Aorta (tissue), 5 donors: ENCODE measurements around the gene CHD5. TPM values are rescaled to one million over a fixed set of nuclear protein-coding genes. Genes with fewer than 3 reads are reported as not detected.
A peak's percentile ranks its signal among the peaks of the same experiment; 100 is the strongest.

ENCODE experiments used
- ATAC-seq: fragments of 200-7000 bp; cut with Tn5 transposase; one replicate; pipeline ENCODE4 v1.9.1; 2022; ENCODE audit warnings: moderate library complexity; ENCODE audit not compliant: low FRiP score
- DNase-seq, 2 donors: peaks; one replicate each; pipeline ENCODE4 v3.0.0-alpha.2; 2020
- H3K27ac ChIP-seq, 2 donors: one replicate each; pipeline ENCODE4 v1.5.1; 2013; ENCODE audit warnings: low read length in 2 of 2, mild to moderate bottlenecking in 2 of 2, moderate library complexity in 2 of 2, control low read depth in 1 of 2, inconsistent platforms in 1 of 2, low read depth in 1 of 2
- H3K27me3 ChIP-seq, 2 donors: one replicate each; pipeline ENCODE4 v1.6.1; 2013; ENCODE audit warnings: control low read depth in 1 of 2, low read length in 1 of 2, mild to moderate bottlenecking in 1 of 2, moderate library complexity in 1 of 2; ENCODE audit not compliant: insufficient read depth in 2 of 2, control insufficient read depth in 1 of 2
- H3K36me3 ChIP-seq, 2 donors: one replicate each; pipeline ENCODE4 v1.6.1; 2013; ENCODE audit warnings: control low read depth in 1 of 2, low read length in 1 of 2, mild to moderate bottlenecking in 1 of 2; ENCODE audit not compliant: insufficient read depth in 2 of 2, control insufficient read depth in 1 of 2
- H3K4me1 ChIP-seq, 2 donors: one replicate each; pipeline ENCODE4 v1.6.1; 2013; ENCODE audit warnings: low read length in 2 of 2, control low read depth in 1 of 2, mild to moderate bottlenecking in 1 of 2, moderate library complexity in 1 of 2; ENCODE audit not compliant: insufficient read depth in 2 of 2, control insufficient read depth in 1 of 2
- H3K4me3 ChIP-seq, 2 donors: one replicate each; pipeline ENCODE4 v1.5.1; 2013; ENCODE audit warnings: low read length in 2 of 2, control low read depth in 1 of 2, mild to moderate bottlenecking in 1 of 2
- H3K9me3 ChIP-seq: one replicate; pipeline ENCODE4 v1.6.1; 2013; ENCODE audit warnings: mild to moderate bottlenecking, low read length; ENCODE audit not compliant: control insufficient read depth
- WGBS, 2 donors: extraction: QIAGEN DNeasy Blood & Tissue Kit; methylation state at CpG; one replicate each; pipeline ENCODE4 v1.1.7; 2013; 5-methylcytosine and 5-hydroxymethylcytosine counted together
- intact Hi-C, 2 donors: fragments of 100-400 bp; cut with DNase I; formaldehyde crosslinking; loops; one replicate each; pipeline versions ENCODE4 v1.14.2 to v1.15.0; 2022
- polyA plus RNA-seq, 2 donors: library from polyadenylated mRNA; stranded (reverse); fragments of 200-250 nt; gene quantifications; one replicate each; pipeline ENCODE4 v1.2.3, GENCODE V29; 2013
- total RNA-seq, 2 donors: library from RNA; stranded (reverse); fragmentation: NEBNext Ultra II Directional; extraction: Animal tissue kit (Norgen Biotek cat#: 25700); gene quantifications; one replicate each; pipeline ENCODE4 v1.2.1, GENCODE V29; 2021
- donor health status: healthy with polysubstance abuse.
- donor health status: Bipolar disorder and iron deficiency.
- donor health status: DM: no; HTN: no; CAD: no.
- donor health status: DM: no; HTN: no; CAD: no.
- donor health status: DM: yes; HTN: yes; CAD: no.

Gene CHD5
- total and polyA plus RNA-seq, 4 donors: 0.24 to 2.5 (median 0.32) TPM

- no peak for ATAC-seq
- peak overlapping the region in 1 of 2 donors; percentile 85 for H3K4me3 ChIP-seq
- WGBS, 2 donors: 66 to 69% methylated on average over 6 of the region's 6 CpGs
- no peaks in the 10 kb centered on the region for H3K27me3 ChIP-seq
- no peak for DNase-seq
- peaks cover 0 to 1% of the 10 kb centered on the region in 2 donors for H3K36me3 ChIP-seq
- intact Hi-C loops: no loop called here
- H3K9me3 ChIP-seq: no peaks in the 10 kb centered on the region
- no peak overlapping the region for H3K27ac ChIP-seq
- no peaks in the 10 kb centered on the region for H3K4me1 ChIP-seq
Observed at GRCh38 chr1:6197746-6198427, 17.8 kb upstream of the CHD5 start.

DNA sequence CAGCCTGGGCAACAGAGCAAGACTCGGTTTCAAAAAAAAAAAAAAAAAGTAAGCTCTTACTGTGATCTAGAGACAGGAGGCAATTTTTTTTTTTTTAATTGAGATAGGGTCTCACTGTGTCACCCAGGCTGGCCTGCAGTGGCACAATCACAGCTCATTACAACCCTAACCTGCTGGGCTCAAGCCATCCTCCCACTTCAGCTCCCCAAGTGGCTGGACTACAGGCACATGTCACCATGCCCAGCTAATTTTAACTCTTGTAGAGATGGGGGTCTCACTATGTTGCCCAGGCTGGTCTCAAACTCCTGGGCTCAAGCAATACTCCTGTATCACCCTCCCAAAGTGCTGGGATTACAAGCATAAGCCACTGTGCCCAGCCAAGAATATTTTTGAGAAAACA lies 11.8 kb upstream of the CHD5 start:
- DNase-seq: no peak
- H3K4me3 ChIP-seq: no peak overlapping the region
- H3K4me1 ChIP-seq: no peaks in the 10 kb centered on the region
- H3K36me3 ChIP-seq: peaks cover 0 to 5% of the 10 kb centered on the region in 2 donors
- 97% methylated on average over 1 of the region's 1 CpG; no CpG with 5 or more reads in 1 of the 2 donors for WGBS, 2 donors
- intact Hi-C loops: no loop called here
- H3K27ac ChIP-seq: no peak overlapping the region
- no peak for ATAC-seq
- H3K9me3 ChIP-seq: no peaks in the 10 kb centered on the region
- no peaks in the 10 kb centered on the region for H3K27me3 ChIP-seq

- 87 to 90% methylated on average over 8 of the region's 8 CpGs for WGBS, 2 donors
- ATAC-seq (no peak), DNase-seq (no peak)
- peaks cover 0 to 5% of the 10 kb centered on the region in 2 donors for H3K36me3 ChIP-seq
- no peak overlapping the region for H3K27ac ChIP-seq
- no peak overlapping the region for H3K4me3 ChIP-seq
- no peaks in the 10 kb centered on the region for H3K4me1 ChIP-seq
- H3K27me3 ChIP-seq: no peaks in the 10 kb centered on the region
- H3K9me3 ChIP-seq: no peaks in the 10 kb centered on the region
- intact Hi-C loops: no loop called here
Observed at GRCh38 chr1:6188466-6188865, 8.3 kb upstream of the CHD5 start.

- 68 to 70% methylated on average over 10 of the region's 10 CpGs for WGBS, 2 donors
- intact Hi-C loops: no loop called here
- H3K9me3 ChIP-seq: no peaks in the 10 kb centered on the region
- H3K27ac ChIP-seq: no peak overlapping the region
- H3K4me1 ChIP-seq: no peaks in the 10 kb centered on the region
- ATAC-seq: no peak
- H3K27me3 ChIP-seq: no peaks in the 10 kb centered on the region
- DNase-seq: no peak
- H3K36me3 ChIP-seq: peaks cover 0 to 3% of the 10 kb centered on the region in 2 donors
- no peak overlapping the region for H3K4me3 ChIP-seq
Observed at GRCh38 chr1:6185635-6186382, 5.7 kb upstream of the CHD5 start.

DNA sequence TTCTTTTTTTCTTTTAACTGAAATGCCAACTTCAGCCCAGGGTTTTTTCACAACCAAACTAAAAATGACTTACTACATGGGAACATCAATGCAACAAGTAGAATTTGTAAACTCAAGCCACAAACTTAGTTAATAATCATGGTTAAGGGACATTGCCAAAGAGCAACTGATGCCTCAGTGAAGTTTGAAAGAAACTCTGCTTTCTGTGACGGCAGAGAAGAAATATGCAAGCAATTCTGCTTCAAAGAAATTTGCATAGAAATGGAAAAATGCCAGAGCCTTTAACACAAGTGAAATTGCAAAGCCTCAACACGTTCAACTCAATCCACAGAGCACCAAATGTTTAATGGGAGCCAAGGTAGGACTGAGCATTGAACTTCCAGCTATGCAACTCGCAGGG lies 5.0 kb upstream of the CHD5 start:
- Histone ChIP-seq H3K4me1 (no peaks in the 10 kb centered on the region), H3K27me3 (no peaks in the 10 kb centered on the region), H3K9me3 (no peaks in the 10 kb centered on the region), H3K4me3 (no peak overlapping the region), H3K36me3 (peaks cover 0 to 3% of the 10 kb centered on the region in 2 donors), H3K27ac (no peak overlapping the region)
- no peak for DNase-seq
- intact Hi-C loops: no loop called here
- no peak for ATAC-seq
- 23 to 32% methylated on average over 3 of the region's 3 CpGs for WGBS, 2 donors

DNA sequence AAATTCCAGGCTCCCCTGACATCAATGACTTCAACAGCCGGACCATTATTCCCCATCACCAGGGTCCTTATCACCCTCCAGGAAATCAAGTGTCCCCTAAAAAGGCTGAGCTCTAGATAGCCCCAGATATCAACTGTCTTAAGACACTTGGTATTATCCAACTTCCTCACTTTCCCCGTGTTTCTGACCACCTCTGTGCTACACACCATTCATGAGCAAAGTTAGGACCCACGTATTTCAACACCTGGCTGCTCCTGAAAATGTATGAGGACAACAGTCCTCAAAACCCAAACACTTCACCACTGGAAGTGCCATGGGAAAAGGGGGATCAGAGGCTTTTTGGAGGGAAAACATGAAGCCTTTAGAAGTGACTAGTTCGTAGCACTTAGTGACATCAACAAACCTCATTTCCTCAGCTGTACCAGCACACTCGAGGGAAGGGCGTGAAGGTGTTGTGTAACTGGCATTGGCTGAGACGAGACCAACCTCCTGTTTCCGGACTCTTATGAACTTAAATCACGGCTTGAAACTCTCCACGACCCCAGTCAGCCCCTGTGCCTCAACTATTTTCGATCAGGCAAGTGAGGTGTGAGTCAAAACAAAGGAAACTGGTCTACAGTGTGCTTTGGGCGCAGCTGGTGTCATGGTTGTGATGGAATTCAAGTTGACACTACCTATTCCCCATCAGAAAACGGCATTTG lies 4.1 kb upstream of the CHD5 start:
- no peak for DNase-seq
- intact Hi-C loops: no loop called here
- no peak for ATAC-seq
- Histone ChIP-seq H3K27me3 (no peaks in the 10 kb centered on the region), H3K4me1 (no peaks in the 10 kb centered on the region), H3K4me3 (no peak overlapping the region), H3K27ac (no peak overlapping the region), H3K9me3 (no peaks in the 10 kb centered on the region), H3K36me3 (peaks cover 0 to 3% of the 10 kb centered on the region in 2 donors)
- WGBS, 2 donors: 86 to 87% methylated on average over 13 of the region's 13 CpGs

GRCh38 chr1:6183520-6183989 lies 3.4 kb upstream of the CHD5 start:
- 52 to 53% methylated on average over 6 of the region's 6 CpGs for WGBS, 2 donors
- Histone ChIP-seq H3K4me3 (no peak overlapping the region), H3K4me1 (no peaks in the 10 kb centered on the region), H3K27ac (no peak overlapping the region), H3K27me3 (no peaks in the 10 kb centered on the region), H3K9me3 (no peaks in the 10 kb centered on the region), H3K36me3 (peaks cover 0 to 3% of the 10 kb centered on the region in 2 donors)
- ATAC-seq: no peak
- intact Hi-C loops: no loop called here
- no peak for DNase-seq

DNA sequence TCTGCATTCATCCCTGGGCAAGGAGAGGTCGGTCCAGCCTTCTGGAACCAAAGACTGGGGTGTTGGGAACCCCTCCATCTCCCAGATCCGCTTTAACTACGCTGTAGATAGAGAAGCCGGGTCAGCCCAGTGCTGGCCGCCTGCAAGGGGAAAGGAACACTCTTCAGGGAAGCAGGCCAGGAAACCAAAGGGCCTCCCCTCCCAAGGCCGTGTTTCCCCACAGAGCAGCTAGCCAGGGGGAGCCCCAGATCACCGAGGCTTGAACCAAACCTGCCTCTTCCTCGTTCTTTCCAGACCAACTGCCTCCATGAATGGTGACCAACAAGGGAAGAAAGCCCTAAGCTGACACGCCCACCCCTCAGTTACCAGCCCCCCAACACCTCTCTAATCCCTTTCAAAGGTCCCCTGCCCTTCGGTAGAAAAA lies 1.2 kb upstream of the CHD5 start:
- Histone ChIP-seq H3K27me3 (no peaks in the 10 kb centered on the region), H3K9me3 (no peaks in the 10 kb centered on the region), H3K36me3 (no peaks in the 10 kb centered on the region), H3K4me1 (no peaks in the 10 kb centered on the region), H3K27ac (no peak overlapping the region), H3K4me3 (no peak overlapping the region)
- ATAC-seq: peak; percentile 65
- DNase-seq: no peak
- 17 to 21% methylated on average over 9 to 10 of the region's 10 CpGs for WGBS, 2 donors
- intact Hi-C loops: no loop called here
